ENCODE data around the gene HIP1.

DNA sequence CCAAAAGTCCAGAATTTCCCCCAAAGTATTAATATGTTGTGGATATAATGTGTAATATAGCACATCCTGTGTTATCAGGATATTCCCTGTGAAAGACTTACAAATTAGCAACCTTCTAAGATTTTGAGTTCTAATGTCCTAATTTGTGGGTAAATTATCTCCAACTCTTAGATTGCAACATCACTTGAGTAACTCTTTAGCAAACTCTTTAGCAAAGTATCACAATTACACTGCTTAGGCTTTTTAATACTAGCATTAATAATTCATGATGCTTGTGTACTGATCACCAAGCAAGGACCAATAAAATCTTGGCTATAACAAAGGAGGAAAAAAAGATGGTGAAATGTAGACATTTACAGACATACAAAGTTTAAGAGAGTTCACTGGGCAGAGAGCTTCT, 27.7 kb downstream of the HIP1 start:
- TF ChIP-seq, protein P1, sequence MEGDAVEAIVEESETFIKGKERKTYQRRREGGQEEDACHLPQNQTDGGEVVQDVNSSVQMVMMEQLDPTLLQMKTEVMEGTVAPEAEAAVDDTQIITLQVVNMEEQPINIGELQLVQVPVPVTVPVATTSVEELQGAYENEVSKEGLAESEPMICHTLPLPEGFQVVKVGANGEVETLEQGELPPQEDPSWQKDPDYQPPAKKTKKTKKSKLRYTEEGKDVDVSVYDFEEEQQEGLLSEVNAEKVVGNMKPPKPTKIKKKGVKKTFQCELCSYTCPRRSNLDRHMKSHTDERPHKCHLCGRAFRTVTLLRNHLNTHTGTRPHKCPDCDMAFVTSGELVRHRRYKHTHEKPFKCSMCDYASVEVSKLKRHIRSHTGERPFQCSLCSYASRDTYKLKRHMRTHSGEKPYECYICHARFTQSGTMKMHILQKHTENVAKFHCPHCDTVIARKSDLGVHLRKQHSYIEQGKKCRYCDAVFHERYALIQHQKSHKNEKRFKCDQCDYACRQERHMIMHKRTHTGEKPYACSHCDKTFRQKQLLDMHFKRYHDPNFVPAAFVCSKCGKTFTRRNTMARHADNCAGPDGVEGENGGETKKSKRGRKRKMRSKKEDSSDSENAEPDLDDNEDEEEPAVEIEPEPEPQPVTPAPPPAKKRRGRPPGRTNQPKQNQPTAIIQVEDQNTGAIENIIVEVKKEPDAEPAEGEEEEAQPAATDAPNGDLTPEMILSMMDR (IDR thresholded peaks at IDR 0.05; ENCODE audit: insufficient read depth, low read length, poor library complexity, severe bottlenecking) = no peak
- TF ChIP-seq EZH2phosphoT487 (conservative IDR thresholded peaks at IDR 0.05; ENCODE audit: low read length) = no peak

All from SU-DHL-6 (cell line).